OCI-LY3 (cell line): ENCODE results near the gene SLC35F3.

Experiments used
- H2AFZ ChIP-seq: fragments of 200-600, 300-600 bp; shearing (Covaris generic); 2 replicates; pipeline ENCODE4 v1.6.0; 2014; ENCODE audit warnings: antibody characterized with exemption, low read depth, low read length
- H3K27ac ChIP-seq: fragments of 200-600, 300-600 bp; sonication (generic); 2 replicates; pipeline ENCODE4 v1.5.1; 2014; ENCODE audit warnings: mild to moderate bottlenecking, low read length, moderate library complexity, mixed read lengths
- H3K27me3 ChIP-seq: fragments of 200-600, 300-600 bp; sonication (generic); 2 replicates; pipeline ENCODE4 v1.6.1; 2014; ENCODE audit warnings: low read depth, low read length, mixed read lengths
- H3K36me3 ChIP-seq: fragments of 200-600, 300-600 bp; sonication (generic); replicated peaks from 2 replicates; pipeline ENCODE3; 2014; ENCODE audit warnings: low read depth, low read length, mixed read lengths
- H3K4me1 ChIP-seq: fragments of 300-600, 200-600 bp; sonication (generic); 2 replicates; pipeline ENCODE4 v1.6.1; 2014; ENCODE audit warnings: low read length, mixed read lengths
- H3K4me2 ChIP-seq: fragments of 200-600, 300-600 bp; sonication (generic); 2 replicates; pipeline ENCODE4 v1.6.1; 2014; ENCODE audit warnings: low read length, mixed read lengths
- H3K4me3 ChIP-seq: fragments of 300-600, 200-600 bp; sonication (generic); 2 replicates; pipeline ENCODE4 v1.5.1; 2014; ENCODE audit warnings: antibody characterized with exemption, mild to moderate bottlenecking, low read length, moderate library complexity
- H3K79me2 ChIP-seq: fragments of 300-600, 200-600 bp; shearing (Covaris generic); 2 replicates; pipeline ENCODE4 v1.6.1; 2014; ENCODE audit warnings: mild to moderate bottlenecking, low read length, mixed read lengths
- H3K9ac ChIP-seq: fragments of 300-600, 200-600 bp; shearing (Covaris generic); 2 replicates; pipeline ENCODE4 v1.6.0; 2014; ENCODE audit warnings: mild to moderate bottlenecking, low read length, moderate library complexity
- H3K9me3 ChIP-seq: fragments of 200-600, 300-600 bp; shearing (Covaris generic); 2 replicates; pipeline ENCODE4 v1.6.1; 2014; ENCODE audit warnings: low read length, mixed read lengths; ENCODE audit not compliant: insufficient read depth
- H4K20me1 ChIP-seq: fragments of 200-600, 300-600 bp; sonication (generic); 2 replicates; pipeline ENCODE4 v1.6.1; 2016; ENCODE audit warnings: low read length, mixed read lengths; ENCODE audit not compliant: insufficient read depth
- EZH2phosphoT487 ChIP-seq: fragments of 200-600 bp; shearing (Covaris generic); IDR thresholded peaks from 2 replicates; pipeline ENCODE4 v1.6.1; 2018; ENCODE audit warnings: antibody characterized with exemption, mixed run types, low read depth
- TF ChIP-seq, protein P1 (sequence below): fragments of 200-600, 300-600 bp; sonication (generic); IDR thresholded peaks from 2 replicates; pipeline ENCODE4 v1.5.1; 2014; ENCODE audit warnings: antibody characterized with exemption, low read length, low read depth

The SLC35F3 gene

GRCh38 chr1:233869680-233870079 is 34.8 kb upstream of the SLC35F3 start:
- H4K20me1 ChIP-seq: no peaks in the 10 kb centered on the region
- H3K9ac ChIP-seq: no peak overlapping the region
- no peaks in the 10 kb centered on the region for H3K79me2 ChIP-seq
- peaks cover 5% of the 10 kb centered on the region for H3K4me1 ChIP-seq
- no peak overlapping the region for H3K4me3 ChIP-seq
- no peak overlapping the region for H2AFZ ChIP-seq
- peaks cover 26% of the 10 kb centered on the region for H3K27me3 ChIP-seq
- no peak overlapping the region for H3K4me2 ChIP-seq
- no peaks in the 10 kb centered on the region; the same call in 1 of the 2 replicates for H3K9me3 ChIP-seq
- no peaks in the 10 kb centered on the region for H3K36me3 ChIP-seq
- H3K27ac ChIP-seq: no peak overlapping the region
- TF ChIP-seq, protein P1, sequence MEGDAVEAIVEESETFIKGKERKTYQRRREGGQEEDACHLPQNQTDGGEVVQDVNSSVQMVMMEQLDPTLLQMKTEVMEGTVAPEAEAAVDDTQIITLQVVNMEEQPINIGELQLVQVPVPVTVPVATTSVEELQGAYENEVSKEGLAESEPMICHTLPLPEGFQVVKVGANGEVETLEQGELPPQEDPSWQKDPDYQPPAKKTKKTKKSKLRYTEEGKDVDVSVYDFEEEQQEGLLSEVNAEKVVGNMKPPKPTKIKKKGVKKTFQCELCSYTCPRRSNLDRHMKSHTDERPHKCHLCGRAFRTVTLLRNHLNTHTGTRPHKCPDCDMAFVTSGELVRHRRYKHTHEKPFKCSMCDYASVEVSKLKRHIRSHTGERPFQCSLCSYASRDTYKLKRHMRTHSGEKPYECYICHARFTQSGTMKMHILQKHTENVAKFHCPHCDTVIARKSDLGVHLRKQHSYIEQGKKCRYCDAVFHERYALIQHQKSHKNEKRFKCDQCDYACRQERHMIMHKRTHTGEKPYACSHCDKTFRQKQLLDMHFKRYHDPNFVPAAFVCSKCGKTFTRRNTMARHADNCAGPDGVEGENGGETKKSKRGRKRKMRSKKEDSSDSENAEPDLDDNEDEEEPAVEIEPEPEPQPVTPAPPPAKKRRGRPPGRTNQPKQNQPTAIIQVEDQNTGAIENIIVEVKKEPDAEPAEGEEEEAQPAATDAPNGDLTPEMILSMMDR: no peak
- TF ChIP-seq EZH2phosphoT487: no peak

DNA sequence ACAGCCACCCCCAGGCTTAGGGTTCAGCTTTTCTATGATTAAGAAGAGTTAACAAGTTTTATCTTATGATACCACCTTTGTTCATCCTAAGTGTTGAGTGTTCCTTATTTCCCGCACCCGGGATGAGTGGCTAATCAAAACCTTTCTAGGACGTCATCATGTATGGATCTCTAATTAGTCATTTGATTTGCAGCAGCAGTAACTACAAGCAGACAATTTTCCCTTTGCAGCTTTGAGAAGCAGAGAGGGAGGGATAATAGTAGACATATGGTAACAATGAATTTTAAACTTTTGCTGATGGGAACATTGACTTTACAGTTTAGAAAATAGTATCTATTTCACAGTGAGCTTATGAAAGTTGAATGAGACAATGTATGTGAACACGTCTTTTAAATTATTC is 30.8 kb upstream of the SLC35F3 start:
- H3K4me1 ChIP-seq: peaks cover under 1% of the 10 kb centered on the region; the same call in 1 of the 2 replicates
- no peak overlapping the region for H3K4me3 ChIP-seq
- no peak overlapping the region for H3K4me2 ChIP-seq
- H3K9me3 ChIP-seq: no peaks in the 10 kb centered on the region
- no peaks in the 10 kb centered on the region for H3K36me3 ChIP-seq
- no peaks in the 10 kb centered on the region for H3K79me2 ChIP-seq
- no peak for TF ChIP-seq EZH2phosphoT487
- TF ChIP-seq, protein P1: no peak
- no peaks in the 10 kb centered on the region for H4K20me1 ChIP-seq
- no peak overlapping the region for H3K9ac ChIP-seq
- H2AFZ ChIP-seq: no peak overlapping the region
- H3K27ac ChIP-seq: no peak overlapping the region
- H3K27me3 ChIP-seq: peaks cover 39% of the 10 kb centered on the region

DNA sequence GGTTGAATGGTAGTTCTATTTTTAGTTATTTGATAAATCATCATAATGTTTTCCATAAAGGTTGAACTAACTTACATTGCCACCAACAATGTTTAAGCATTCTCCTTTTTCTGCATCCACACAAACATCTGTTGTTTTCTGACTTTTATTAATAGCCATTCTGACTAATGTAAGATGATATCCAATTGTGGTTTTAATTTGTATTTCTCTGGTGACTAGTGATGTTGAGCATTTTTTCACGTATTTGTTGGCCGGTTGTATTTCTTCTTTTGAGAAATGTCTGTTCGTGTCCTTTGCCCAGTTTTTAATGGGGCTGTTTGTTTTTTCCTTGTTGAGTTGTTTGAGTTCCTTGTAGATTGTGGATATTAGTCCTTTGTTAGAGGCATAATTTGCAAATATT is 24.6 kb upstream of the SLC35F3 start:
- H3K4me2 ChIP-seq: no peak overlapping the region

DNA sequence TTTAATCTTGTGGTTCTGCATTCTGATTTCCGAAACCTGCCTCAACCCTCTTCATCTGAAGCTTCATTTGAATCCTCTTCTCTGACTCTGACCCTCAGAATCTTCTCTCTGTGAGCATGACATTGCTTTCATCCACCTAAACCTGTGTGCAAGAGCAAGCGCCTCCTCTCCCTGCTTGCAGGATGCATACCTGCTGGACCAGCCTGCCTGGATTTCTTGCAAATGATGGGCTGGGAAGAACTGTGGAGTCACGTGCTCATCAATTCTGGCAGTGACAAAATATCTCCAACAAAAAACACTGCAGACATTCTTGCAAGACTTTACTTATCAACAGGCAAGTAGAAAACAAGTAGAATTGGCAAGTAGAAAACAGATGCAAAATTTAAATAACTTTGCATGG is 20.8 kb upstream of the SLC35F3 start:
- H3K4me2 ChIP-seq: no peak overlapping the region
- H3K9ac ChIP-seq: no peak overlapping the region
- no peak for TF ChIP-seq EZH2phosphoT487
- TF ChIP-seq, protein P1: no peak
- peaks cover 66% of the 10 kb centered on the region for H3K27me3 ChIP-seq
- no peak overlapping the region for H3K4me3 ChIP-seq
- no peaks in the 10 kb centered on the region for H3K36me3 ChIP-seq
- H3K27ac ChIP-seq: no peak overlapping the region
- H2AFZ ChIP-seq: no peak overlapping the region
- peaks cover 9% of the 10 kb centered on the region for H3K9me3 ChIP-seq
- H3K79me2 ChIP-seq: no peaks in the 10 kb centered on the region
- H4K20me1 ChIP-seq: no peaks in the 10 kb centered on the region
- no peaks in the 10 kb centered on the region for H3K4me1 ChIP-seq

More for the DNA sequence above, 24.6 kb upstream of the SLC35F3 start:
- Histone ChIP-seq H3K9ac (no peak overlapping the region), H3K79me2 (no peaks in the 10 kb centered on the region), H3K27ac (no peak overlapping the region), H3K9me3 (peaks cover 4% of the 10 kb centered on the region; the same call in 1 of the 2 replicates), H4K20me1 (no peaks in the 10 kb centered on the region), H3K27me3 (peaks cover 55% of the 10 kb centered on the region), H3K4me1 (no peaks in the 10 kb centered on the region), H2AFZ (no peak overlapping the region), H3K36me3 (no peaks in the 10 kb centered on the region), H3K4me3 (no peak overlapping the region)
- TF ChIP-seq, protein P1: no peak
- no peak for TF ChIP-seq EZH2phosphoT487
